Testis (tissue), 3 donors: Measurements from ENCODE around the gene KCNAB2. TPM values are rescaled to one million over a fixed set of nuclear protein-coding genes. Genes with fewer than 3 reads are reported as not detected.

Experiments
- DNase-seq: peaks from one replicate; pipeline ENCODE4 v3.0.0-alpha.2; 2019
- H3K27ac ChIP-seq, 2 donors: fragments of 200-600 bp; sonication (generic); one replicate each; pipeline ENCODE4 v1.5.1; 2019
- H3K27me3 ChIP-seq: fragments of 200-600 bp; sonication (generic); one replicate; pipeline ENCODE4 v1.5.1; 2019
- H3K36me3 ChIP-seq: fragments of 200-600 bp; sonication (generic); one replicate; pipeline ENCODE4 v1.5.1; 2017; ENCODE audit warnings: low read depth; ENCODE audit errors: missing control alignments
- H3K4me1 ChIP-seq: fragments of 200-600 bp; sonication (generic); one replicate; pipeline ENCODE4 v1.5.1; 2019
- H3K4me3 ChIP-seq, 2 donors: fragments of 200-600 bp; sonication (generic); one replicate each; pipeline ENCODE4 v1.5.1; 2017 to 2019
- H3K9me3 ChIP-seq: fragments of 200-600 bp; sonication (generic); one replicate; pipeline ENCODE4 v1.5.1; 2017
- CTCF ChIP-seq, 3 experiments: fragments of 450-650 bp in 2 of 3; fragments of 200-600 bp in 1 of 3; sonication (generic) in 1 of 3; IDR thresholded peaks; one replicate each; pipeline ENCODE4 v1.5.1; 2016 to 2019; ENCODE audit warnings: antibody characterized with exemption in 3 of 3, mild to moderate bottlenecking in 2 of 3, moderate library complexity in 1 of 3
- POLR2A ChIP-seq: fragments of 450-650 bp; IDR thresholded peaks from one replicate; pipeline ENCODE4 v1.6.1; 2017; ENCODE audit warnings: antibody characterized with exemption, mild to moderate bottlenecking, moderate library complexity
- WGBS, 2 donors: methylation state at CpG; one replicate each; pipeline ENCODE4 v1.1.5; 2018; 5-methylcytosine and 5-hydroxymethylcytosine counted together
- intact Hi-C: fragments of 100-400 bp; cut with DNase I; formaldehyde crosslinking; loops from one replicate; pipeline ENCODE4 v1.15.1; 2023; ENCODE audit warnings: low total_unique reads
- polyA plus RNA-seq: library from polyadenylated mRNA; stranded (reverse); fragments of 350-450 nt; fragmentation: Illumina TruSeq; extraction: RNeasy Lipid Tissue Mini Kit (QIAGEN cat#74804); gene quantifications from one replicate; pipeline ENCODE4 v1.2.3, GENCODE V29; 2014; ENCODE audit warnings: low read depth, low replicate concordance; ENCODE audit not compliant: insufficient read depth
- total RNA-seq, 2 donors: library from RNA; depleted of rRNA; stranded (reverse); fragments of >200 nt; gene quantifications; one replicate each; pipeline ENCODE4 v1.2.3, GENCODE V29; 2016

The KCNAB2 gene
- total and polyA plus RNA-seq, 3 donors from 2014 or later, result 9.0 to 9.8 (median 9.3) TPM

- no peaks in the 10 kb centered on the region for H3K9me3 ChIP-seq
Observed at GRCh38 chr1:6086762-6087376, 41.2 kb downstream of the KCNAB2 start.

DNA sequence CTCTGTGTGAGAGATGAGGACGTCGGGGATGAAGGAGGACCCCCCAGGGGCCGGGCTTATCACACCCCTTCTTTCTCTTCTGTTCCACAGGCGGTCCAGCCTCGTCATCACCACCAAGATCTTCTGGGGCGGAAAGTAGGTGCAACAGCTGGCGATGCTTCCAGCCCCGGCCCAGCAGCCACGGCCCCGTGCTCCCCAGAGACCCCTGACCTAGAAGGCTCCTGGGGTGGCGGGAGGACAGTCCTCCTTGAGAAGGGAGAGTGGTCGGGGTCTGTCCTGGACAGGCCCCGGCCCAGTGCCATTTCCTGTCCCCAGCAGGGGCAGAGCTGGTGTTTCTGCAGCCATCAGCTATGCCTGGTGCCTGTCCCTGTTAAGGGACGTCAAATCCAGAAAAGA lies 41.7 kb downstream of the KCNAB2 start:
- Histone ChIP-seq H3K4me1 (peaks cover 7% of the 10 kb centered on the region), H3K4me3 (no peak overlapping the region), H3K27ac (no peak overlapping the region), H3K27me3 (no peaks in the 10 kb centered on the region), H3K9me3 (no peaks in the 10 kb centered on the region), H3K36me3 (no peaks in the 10 kb centered on the region)
- DNase-seq, result no peak
- WGBS, 2 donors, result 91 to 96% methylated on average over 11 to 14 of the region's 14 CpGs
- intact Hi-C loops, result no loop called here
- TF ChIP-seq CTCF (IDR thresholded peaks at IDR 0.05), result no peak
- TF ChIP-seq POLR2A, result no peak

More at GRCh38 chr1:6086762-6087376, 41.2 kb downstream of the KCNAB2 start:
- TF ChIP-seq CTCF (IDR thresholded peaks at IDR 0.05) (no peak), POLR2A (no peak)
- DNase-seq, result no peak
- Histone ChIP-seq H3K4me3 (no peak overlapping the region), H3K27me3 (no peaks in the 10 kb centered on the region), H3K27ac (no peak overlapping the region), H3K4me1 (peaks cover 3% of the 10 kb centered on the region), H3K36me3 (no peaks in the 10 kb centered on the region)
- WGBS, 2 donors, result 87 to 96% methylated on average over 12 to 15 of the region's 15 CpGs
- intact Hi-C loops, result no loop called here

DNA sequence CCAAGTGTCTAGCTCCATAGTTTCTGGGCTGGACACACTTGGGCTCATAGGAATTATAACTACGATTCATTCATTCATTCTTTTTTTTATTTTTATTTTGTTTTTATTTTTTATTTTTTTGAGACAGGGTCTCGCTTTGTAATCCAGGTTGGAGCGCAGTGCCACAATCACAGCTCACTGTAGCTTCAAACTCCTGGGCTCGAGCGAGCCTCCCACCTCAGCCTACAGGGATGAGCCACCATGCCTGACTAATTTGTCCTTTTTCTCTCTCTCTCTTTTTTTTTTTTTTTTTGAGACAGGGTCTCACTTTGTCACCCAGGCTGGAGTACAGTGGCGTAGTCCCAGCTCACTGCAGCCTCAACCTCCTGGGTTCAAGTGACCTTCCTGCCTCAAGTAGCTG lies 42.3 kb downstream of the KCNAB2 start:
- WGBS, 2 donors, result 97 to 98% methylated on average over 6 of the region's 6 CpGs
- no peaks in the 10 kb centered on the region for H3K36me3 ChIP-seq
- H3K27ac ChIP-seq, result no peak overlapping the region
- no peaks in the 10 kb centered on the region for H3K9me3 ChIP-seq
- no peak for DNase-seq
- no peak for TF ChIP-seq CTCF (IDR thresholded peaks at IDR 0.05)
- intact Hi-C loops, result no loop called here
- H3K4me1 ChIP-seq, result peaks cover 13% of the 10 kb centered on the region
- H3K4me3 ChIP-seq, result no peak overlapping the region
- no peaks in the 10 kb centered on the region for H3K27me3 ChIP-seq

GRCh38 chr1:6088956-6089355 lies 43.3 kb downstream of the KCNAB2 start:
- no peak overlapping the region for H3K27ac ChIP-seq
- peaks cover 20% of the 10 kb centered on the region for H3K4me1 ChIP-seq
- no peak for DNase-seq
- no peaks in the 10 kb centered on the region for H3K27me3 ChIP-seq
- TF ChIP-seq POLR2A (no peak), CTCF (IDR thresholded peaks at IDR 0.05) (no peak)
- no peaks in the 10 kb centered on the region for H3K36me3 ChIP-seq
- H3K9me3 ChIP-seq, result no peaks in the 10 kb centered on the region
- intact Hi-C loops, result no loop called here
- WGBS, 2 donors, result 89 to 97% methylated on average over 10 to 19 of the region's 19 CpGs
- no peak overlapping the region for H3K4me3 ChIP-seq

DNA sequence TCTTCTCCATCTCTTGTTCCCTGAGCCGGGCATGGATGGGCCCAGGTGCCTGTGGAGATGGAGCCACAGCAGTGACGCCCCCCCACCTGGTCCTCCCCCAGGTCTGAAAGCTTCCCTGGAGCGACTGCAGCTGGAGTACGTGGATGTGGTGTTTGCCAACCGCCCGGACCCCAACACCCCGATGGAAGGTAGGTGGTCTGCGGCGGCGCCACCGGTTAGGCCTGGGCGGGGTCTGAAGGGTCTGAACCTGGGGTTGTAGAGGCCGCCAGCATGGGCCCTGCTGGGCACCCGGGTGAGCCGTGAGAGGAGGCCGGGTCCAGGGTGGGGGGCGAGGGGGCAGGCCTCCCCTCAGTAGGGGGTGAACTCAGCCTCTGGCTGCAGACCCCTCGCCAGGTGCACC lies 44.6 kb downstream of the KCNAB2 start:
- Histone ChIP-seq H3K4me1 (peaks cover 20% of the 10 kb centered on the region), H3K36me3 (no peaks in the 10 kb centered on the region), H3K27me3 (no peaks in the 10 kb centered on the region), H3K27ac (no peak overlapping the region), H3K9me3 (no peaks in the 10 kb centered on the region), H3K4me3 (no peak overlapping the region)
- TF ChIP-seq POLR2A (no peak), CTCF (IDR thresholded peaks at IDR 0.05) (no peak)
- intact Hi-C loops, result no loop called here
- 88 to 94% methylated on average over 5 to 18 of the region's 18 CpGs for WGBS, 2 donors
- no peak for DNase-seq
